Liver (tissue), 9 donors: ENCODE measurements around the gene MASP1. TPM values are rescaled to one million over a fixed set of nuclear protein-coding genes. Genes with fewer than 3 reads are reported as not detected.

Experiments
- DNase-seq: peaks from one replicate; pipeline ENCODE4 v3.0.0-alpha.2; 2017; ENCODE audit warnings: low spot score
- H3K27ac ChIP-seq, 2 donors: one replicate each; pipeline ENCODE4 v1.7.0; 2013; ENCODE audit warnings: inconsistent platforms in 2 of 2, low read length in 2 of 2, control low read depth in 1 of 2, low read depth in 1 of 2, mild to moderate bottlenecking in 1 of 2
- H3K27me3 ChIP-seq, 4 donors: one replicate each; pipeline versions ENCODE4 v1.6.1 to v1.7.0; 2013; ENCODE audit warnings: low read length in 3 of 4, inconsistent platforms in 1 of 4, mild to moderate bottlenecking in 1 of 4, moderate library complexity in 1 of 4; ENCODE audit not compliant: control insufficient read depth in 4 of 4, insufficient read depth in 4 of 4
- H3K36me3 ChIP-seq, 4 donors: one replicate each; pipeline versions ENCODE4 v1.6.1 to v1.7.0; 2013; ENCODE audit warnings: low read length in 3 of 4, mild to moderate bottlenecking in 3 of 4, low read depth in 1 of 4, moderate library complexity in 1 of 4; ENCODE audit not compliant: control insufficient read depth in 4 of 4, insufficient read depth in 3 of 4
- H3K4me1 ChIP-seq, 4 donors: one replicate each; pipeline versions ENCODE4 v1.6.1 to v1.7.0; 2013; ENCODE audit warnings: low read length in 3 of 4, mild to moderate bottlenecking in 3 of 4, moderate library complexity in 1 of 4; ENCODE audit not compliant: control insufficient read depth in 4 of 4, insufficient read depth in 4 of 4
- H3K4me3 ChIP-seq, 3 donors: one replicate each; pipeline versions ENCODE4 v1.6.1 to v1.7.0; 2013; ENCODE audit warnings: low read length in 3 of 3, control low read depth in 1 of 3, low read depth in 1 of 3, mild to moderate bottlenecking in 1 of 3
- H3K9ac ChIP-seq, 2 donors: one replicate each; pipeline ENCODE4 v1.7.0; 2013; ENCODE audit warnings: low read length in 2 of 2, mild to moderate bottlenecking in 2 of 2, moderate library complexity in 2 of 2, control low read depth in 1 of 2, low read depth in 1 of 2
- H3K9me3 ChIP-seq, 4 donors: one replicate each; pipeline versions ENCODE4 v1.6.1 to v1.7.0; 2013; ENCODE audit warnings: low read length in 3 of 4; ENCODE audit not compliant: control insufficient read depth in 4 of 4
- ATF3 ChIP-seq: IDR thresholded peaks from 2 replicates; pipeline ENCODE4 v1.6.1; 2016; ENCODE audit warnings: antibody characterized with exemption
- CTCF ChIP-seq: fragments of 150-350 bp; IDR thresholded peaks from 2 replicates; pipeline ENCODE4 v1.5.1; 2017; ENCODE audit warnings: improper control_type of control experiment, low read depth, low read length; ENCODE audit not compliant: missing input control
- FOXA1 ChIP-seq: IDR thresholded peaks from 2 replicates; pipeline ENCODE4 v1.6.1; 2016; ENCODE audit warnings: antibody characterized with exemption
- GABPA ChIP-seq, 2 donors: IDR thresholded peaks in 1 of 2; conservative IDR thresholded peaks in 1 of 2; 2 replicates each; pipeline ENCODE4 v1.6.1; 2016; ENCODE audit warnings: antibody characterized with exemption in 2 of 2, mild to moderate bottlenecking in 1 of 2, moderate library complexity in 1 of 2
- HNF4A ChIP-seq, 2 donors: conservative IDR thresholded peaks; 2 replicates each; pipeline ENCODE4 v1.6.1; 2016; ENCODE audit warnings: antibody characterized with exemption in 2 of 2, mild to moderate bottlenecking in 2 of 2
- HNF4G ChIP-seq: IDR thresholded peaks from 2 replicates; pipeline ENCODE4 v1.6.1; 2016; ENCODE audit warnings: antibody characterized with exemption
- RAD21 ChIP-seq, 2 donors: IDR thresholded peaks; 2 replicates each; pipeline ENCODE4 v1.6.1; 2016; ENCODE audit warnings: antibody characterized with exemption in 2 of 2, mild to moderate bottlenecking in 2 of 2
- REST ChIP-seq: IDR thresholded peaks from 2 replicates; pipeline ENCODE4 v1.6.1; 2016; ENCODE audit warnings: antibody characterized with exemption, mild to moderate bottlenecking
- SP1 ChIP-seq: IDR thresholded peaks from 2 replicates; pipeline ENCODE4 v1.6.1; 2018; ENCODE audit warnings: antibody characterized with exemption, mild to moderate bottlenecking
- WGBS: extraction: QIAGEN DNeasy Blood & Tissue Kit; methylation state at CpG from one replicate; pipeline ENCODE4 v1.1.7; 2013; 5-methylcytosine and 5-hydroxymethylcytosine counted together
- polyA plus RNA-seq, 2 donors: library from polyadenylated mRNA; stranded (reverse) in 1 of 2; unstranded in 1 of 2; fragments of 200-250 nt in 1 of 2; fragments of >200 nt in 1 of 2; fragmentation: Nextera tagmentation in 1 of 2; extraction: Ambion mirVana in 1 of 2; gene quantifications; one replicate each; pipeline versions ENCODE4 v1.2.1 to v1.2.3, GENCODE V29; 2013 to 2015
- total RNA-seq, 2 donors: library from RNA; depleted of rRNA; stranded (reverse); fragments of >200 nt; gene quantifications; one replicate each; pipeline ENCODE4 v1.2.3, GENCODE V29; 2014
- donor health status: healthy.
- donor health status: healthy.
- donor health status: healthy.
- donor health status: healthy.
- donor health status: healthy.

Gene MASP1
- total and polyA plus RNA-seq, 4 donors: 53.2 to 83.8 (median 73.8) TPM

GRCh38 chr3:187319699-187320302 is 28.3 kb upstream of the MASP1 start:
- no peak for TF ChIP-seq ATF3
- TF ChIP-seq RAD21 (IDR thresholded peaks at IDR 0.05): peak; percentile 83 to 91
- peak; percentile 19 for TF ChIP-seq REST
- TF ChIP-seq CTCF: peak; percentile 86
- Histone ChIP-seq H3K27me3 (no peaks in the 10 kb centered on the region), H3K4me3 (no peak overlapping the region), H3K27ac (no peak overlapping the region), H3K9ac (no peak overlapping the region), H3K4me1 (peaks cover 0 to 8% (median 6%) of the 10 kb centered on the region in 4 donors), H3K36me3 (no peaks in the 10 kb centered on the region), H3K9me3 (no peaks in the 10 kb centered on the region)
- 29% methylated on average over 7 of the region's 7 CpGs for WGBS
- peak; percentile 62 for DNase-seq

- Histone ChIP-seq H3K4me1 (peaks cover 0 to 8% (median 6%) of the 10 kb centered on the region in 4 donors), H3K9ac (peak overlapping the region; percentile 38 to 77), H3K4me3 (peak overlapping the region; percentile 39 to 75 (median 51)), H3K36me3 (no peaks in the 10 kb centered on the region), H3K27ac (peak overlapping the region in 1 of 2 donors; percentile 64), H3K27me3 (no peaks in the 10 kb centered on the region), H3K9me3 (no peaks in the 10 kb centered on the region)
- DNase-seq: no peak
- TF ChIP-seq GABPA (IDR thresholded peaks at IDR 0.05 in 1 of 2, conservative IDR thresholded peaks at IDR 0.05 in 1 of 2) (peak in 1 of 2 donors; percentile 64), HNF4G (no peak), CTCF (peak; percentile 91), SP1 (no peak), HNF4A (conservative IDR thresholded peaks at IDR 0.05) (peak; percentile 45 to 50), FOXA1 (no peak), RAD21 (IDR thresholded peaks at IDR 0.05) (peak; percentile 96 to 97)
- WGBS: 14% methylated on average over 13 of the region's 13 CpGs
These were observed 27.5 kb upstream of the MASP1 start for GRCh38 chr3:187318819-187319616.
